IPS-15b (cell line): ENCODE results near the gene NUP43.
A peak's percentile ranks its signal among the peaks of the same experiment; 100 is the strongest.
"Not testable (repeated sequence)": the region's sequence is repeated elsewhere in the genome, so short reads cannot be mapped to it uniquely, and the experiment has no call there.

Experiments
- H3K27me3 ChIP-seq: one replicate; pipeline ENCODE4 v1.6.1; 2013; ENCODE audit warnings: low read length; ENCODE audit not compliant: control insufficient read depth, insufficient read depth
- H3K36me3 ChIP-seq: one replicate; pipeline ENCODE4 v1.6.1; 2013; ENCODE audit warnings: low read length; ENCODE audit not compliant: control insufficient read depth, insufficient read depth
- H3K4me1 ChIP-seq: one replicate; pipeline ENCODE4 v1.6.1; 2013; ENCODE audit warnings: mild to moderate bottlenecking, low read length; ENCODE audit not compliant: control insufficient read depth, insufficient read depth
- H3K4me3 ChIP-seq: one replicate; pipeline ENCODE4 v1.5.1; 2013; ENCODE audit warnings: low read depth, low read length
- H3K9ac ChIP-seq: one replicate; pipeline ENCODE4 v1.6.1; 2013; ENCODE audit warnings: low read depth, mild to moderate bottlenecking, low read length
- H3K9me3 ChIP-seq: one replicate; pipeline ENCODE4 v1.6.1; 2013; ENCODE audit warnings: mild to moderate bottlenecking, low read length; ENCODE audit not compliant: control insufficient read depth, insufficient read depth

NUP43 gene

GRCh38 chr6:149716181-149716963 is 30.0 kb downstream of the NUP43 start:
- no peak overlapping the region for H3K9ac ChIP-seq

GRCh38 chr6:149714442-149714841 is 31.9 kb downstream of the NUP43 start:
- no peaks in the 10 kb centered on the region for H3K27me3 ChIP-seq
- no peaks in the 10 kb centered on the region for H3K36me3 ChIP-seq
- peaks cover 4% of the 10 kb centered on the region for H3K4me1 ChIP-seq
- H3K9me3 ChIP-seq, result no peaks in the 10 kb centered on the region
- no peak overlapping the region for H3K4me3 ChIP-seq
- H3K9ac ChIP-seq, result no peak overlapping the region

More at GRCh38 chr6:149716181-149716963, 30.0 kb downstream of the NUP43 start:
- Histone ChIP-seq H3K9me3 (no peaks in the 10 kb centered on the region), H3K27me3 (no peaks in the 10 kb centered on the region), H3K4me3 (peak overlapping the region; percentile 91), H3K36me3 (no peaks in the 10 kb centered on the region), H3K4me1 (peaks cover 4% of the 10 kb centered on the region)

GRCh38 chr6:149711711-149712110 is 34.6 kb downstream of the NUP43 start:
- Histone ChIP-seq H3K4me1 (peaks cover 15% of the 10 kb centered on the region), H3K9ac (no peak overlapping the region), H3K9me3 (no peaks in the 10 kb centered on the region), H3K27me3 (no peaks in the 10 kb centered on the region), H3K36me3 (no peaks in the 10 kb centered on the region), H3K4me3 (no peak overlapping the region)

GRCh38 chr6:149701714-149702113 is 44.6 kb downstream of the NUP43 start:
- Histone ChIP-seq H3K27me3 (no peaks in the 10 kb centered on the region), H3K36me3 (no peaks in the 10 kb centered on the region), H3K4me3 (no peak overlapping the region), H3K9ac (no peak overlapping the region), H3K4me1 (peaks cover 5% of the 10 kb centered on the region), H3K9me3 (no peaks in the 10 kb centered on the region)

GRCh38 chr6:149699150-149699549 is 47.2 kb downstream of the NUP43 start:
- Histone ChIP-seq H3K36me3 (no peaks in the 10 kb centered on the region), H3K4me1 (peaks cover 5% of the 10 kb centered on the region), H3K27me3 (no peaks in the 10 kb centered on the region), H3K4me3 (no peak overlapping the region), H3K9me3 (no peaks in the 10 kb centered on the region), H3K9ac (no peak overlapping the region)

- Histone ChIP-seq H3K27me3 (no peaks in the 10 kb centered on the region), H3K4me3 (no peak overlapping the region), H3K36me3 (no peaks in the 10 kb centered on the region), H3K4me1 (peaks cover 5% of the 10 kb centered on the region), H3K9me3 (no peaks in the 10 kb centered on the region), H3K9ac (no peak overlapping the region)
These were observed 48.2 kb downstream of the NUP43 start for GRCh38 chr6:149698175-149698574.

GRCh38 chr6:149696901-149697300 is 49.4 kb downstream of the NUP43 start:
- H3K36me3 ChIP-seq, result no peaks in the 10 kb centered on the region
- H3K27me3 ChIP-seq, result no peaks in the 10 kb centered on the region
- H3K4me3 ChIP-seq, result no peak overlapping the region
- H3K9ac ChIP-seq, result no peak overlapping the region
- H3K9me3 ChIP-seq, result no peaks in the 10 kb centered on the region
- H3K4me1 ChIP-seq, result peaks cover 2% of the 10 kb centered on the region

DNA sequence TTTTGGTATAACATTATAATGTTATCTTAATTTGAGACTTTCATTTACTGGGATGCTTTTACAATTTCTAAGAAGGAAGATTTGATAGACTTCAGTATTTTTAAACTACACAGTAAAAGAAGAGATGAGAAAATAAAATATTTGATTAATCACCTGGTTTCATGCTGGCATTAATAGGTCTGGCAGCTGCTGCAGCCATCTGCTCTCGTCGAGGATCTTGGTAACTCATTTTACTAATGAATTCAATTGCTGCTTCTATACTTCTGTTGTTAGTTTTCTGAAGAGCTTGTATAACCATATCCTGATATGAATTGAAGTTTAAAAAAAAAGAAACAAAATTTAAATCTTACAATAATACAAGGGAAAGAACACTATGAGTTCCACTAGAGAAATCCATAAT is 51.4 kb downstream of the NUP43 start:
- no peaks in the 10 kb centered on the region for H3K4me1 ChIP-seq
- H3K27me3 ChIP-seq, result no peaks in the 10 kb centered on the region
- H3K9me3 ChIP-seq, result no peaks in the 10 kb centered on the region
- no peak overlapping the region for H3K9ac ChIP-seq
- no peak overlapping the region for H3K4me3 ChIP-seq
- no peaks in the 10 kb centered on the region for H3K36me3 ChIP-seq

- Histone ChIP-seq H3K4me1 (no peaks in the 10 kb centered on the region), H3K9me3 (no peaks in the 10 kb centered on the region), H3K9ac (no peak overlapping the region), H3K36me3 (no peaks in the 10 kb centered on the region), H3K4me3 (no peak overlapping the region), H3K27me3 (no peaks in the 10 kb centered on the region)
These were observed 55.1 kb downstream of the NUP43 start for GRCh38 chr6:149691201-149691600.

- H3K9me3 ChIP-seq, result no peaks in the 10 kb centered on the region
- peak overlapping the region; percentile 16 for H3K9ac ChIP-seq
- peaks cover 8% of the 10 kb centered on the region for H3K36me3 ChIP-seq
- no peaks in the 10 kb centered on the region for H3K4me1 ChIP-seq
- H3K27me3 ChIP-seq, result no peaks in the 10 kb centered on the region
- H3K4me3 ChIP-seq, result no peak overlapping the region
These were observed 60.1 kb downstream of the NUP43 start for GRCh38 chr6:149686230-149686629.

- Histone ChIP-seq H3K9me3 (no peaks in the 10 kb centered on the region), H3K36me3 (peaks cover 12% of the 10 kb centered on the region), H3K4me1 (no peaks in the 10 kb centered on the region), H3K4me3 (no peak overlapping the region), H3K27me3 (no peaks in the 10 kb centered on the region), H3K9ac (no peak overlapping the region)
These were observed 63.0 kb downstream of the NUP43 start for GRCh38 chr6:149683256-149683859.

GRCh38 chr6:149681845-149682244 is 64.5 kb downstream of the NUP43 start:
- H3K36me3 ChIP-seq, result peaks cover 12% of the 10 kb centered on the region
- H3K9me3 ChIP-seq, H3K9ac ChIP-seq, H3K27me3 ChIP-seq, H3K4me1 ChIP-seq, H3K4me3 ChIP-seq: not testable (repeated sequence)
